HEK293 (cell line): ENCODE results near the gene NECAB2.
A peak's percentile ranks its signal among the peaks of the same experiment; 100 is the strongest.

Experiments used
- CTCF ChIA-PET: fragments of 350-600 bp; formaldehyde crosslinking; extraction: SDS; loops from one replicate; lab custom pipeline; 2021; ENCODE audit warnings: antibody characterized with exemption; lab: Yijun Ruan, JAX
- POLR2A ChIA-PET: fragments of 300-600 bp; formaldehyde crosslinking; extraction: SDS; loops from one replicate; lab custom pipeline; 2020; ENCODE audit warnings: antibody characterized with exemption, inconsistent platforms; lab: Yijun Ruan, JAX
- H3K27ac ChIP-seq: fragments of 200-500 bp; sonication (Bioruptor generic); 2 replicates; pipeline ENCODE4 v1.5.1; 2014; ENCODE audit warnings: low read depth, low read length, control low read depth, inconsistent platforms; ENCODE audit errors: extremely low read depth
- H3K36me3 ChIP-seq, 2 experiments: fragments of 200-500 bp in 1 of 2; sonication (Bioruptor generic) in 1 of 2; 1 replicate in 1 of 2; 2 replicates in 1 of 2; pipeline ENCODE4 v1.5.1; 2014 to 2017; ENCODE audit warnings: inconsistent platforms in 2 of 2, low read length in 2 of 2; ENCODE audit not compliant: control insufficient read depth in 2 of 2, insufficient read depth in 1 of 2
- H3K4me1 ChIP-seq: fragments of 200-500 bp; sonication (Bioruptor generic); 2 replicates; pipeline ENCODE4 v1.5.1; 2014; ENCODE audit warnings: mild to moderate bottlenecking, low read length, inconsistent platforms; ENCODE audit not compliant: control insufficient read depth, insufficient read depth
- H3K4me3 ChIP-seq: 2 replicates; pipeline ENCODE4 v1.5.1; 2011; ENCODE audit warnings: low read depth, mild to moderate bottlenecking, control low read depth, low read length, moderate library complexity
- H3K9me3 ChIP-seq: fragments of 200-500 bp; sonication (Bioruptor generic); 2 replicates; pipeline ENCODE4 v1.5.1; 2014; ENCODE audit warnings: low read depth, low read length, inconsistent platforms; ENCODE audit not compliant: control insufficient read depth, insufficient read depth
- AEBP2 ChIP-seq: fragments of 450-650 bp; formaldehyde crosslinking; IDR thresholded peaks from 2 replicates; pipeline ENCODE4 v1.5.1; 2016; ENCODE audit warnings: missing biosample characterization, missing genetic modification characterization, borderline replicate concordance
- ELK4 ChIP-seq: IDR thresholded peaks from 2 replicates; pipeline ENCODE4 v1.6.1; 2011; ENCODE audit warnings: mild to moderate bottlenecking, low read depth, low read length, borderline replicate concordance
- HIC1 ChIP-seq: fragments of 450-650 bp; formaldehyde crosslinking; IDR thresholded peaks from 2 replicates; pipeline ENCODE4 v1.5.1; 2016; ENCODE audit warnings: missing biosample characterization, missing genetic modification characterization
- HOXD13 ChIP-seq: sonication (generic); formaldehyde crosslinking; IDR thresholded peaks from 2 replicates; pipeline ENCODE4 v1.8.0; 2022; ENCODE audit warnings: missing genetic modification reagents, borderline replicate concordance
- IKZF3 ChIP-seq: fragments of 450-650 bp; IDR thresholded peaks from 2 replicates; pipeline ENCODE4 v1.5.0; 2018; ENCODE audit warnings: missing biosample characterization, mild to moderate bottlenecking, missing genetic modification characterization, moderate library complexity
- PRDM4 ChIP-seq: fragments of 450-650 bp; formaldehyde crosslinking; IDR thresholded peaks from 2 replicates; pipeline ENCODE4 v1.5.1; 2017; ENCODE audit warnings: missing biosample characterization, missing genetic modification characterization
- SETDB1 ChIP-seq: IDR thresholded peaks from one replicate; pipeline ENCODE4 v1.6.1; 2017; ENCODE audit warnings: mild to moderate bottlenecking, low read length, moderate library complexity, mixed read lengths; ENCODE audit not compliant: insufficient read length
- SP7 ChIP-seq: fragments of 450-650 bp; formaldehyde crosslinking; IDR thresholded peaks from 2 replicates; pipeline ENCODE4 v1.5.1; 2016; ENCODE audit warnings: missing biosample characterization, missing genetic modification characterization
- YY1 ChIP-seq: fragments of 450-650 bp; formaldehyde crosslinking; IDR thresholded peaks from 2 replicates; pipeline ENCODE4 v1.5.1; 2018; ENCODE audit warnings: missing biosample characterization, missing genetic modification characterization
- ZBTB21 ChIP-seq: fragments of 450-650 bp; formaldehyde crosslinking; IDR thresholded peaks from 2 replicates; pipeline ENCODE4 v1.5.1; 2017; ENCODE audit warnings: missing biosample characterization, missing genetic modification characterization
- ZBTB48 ChIP-seq: fragments of 450-650 bp; formaldehyde crosslinking; IDR thresholded peaks from 2 replicates; pipeline ENCODE4 v1.5.1; 2016; ENCODE audit warnings: missing biosample characterization, missing genetic modification characterization
- ZFP37 ChIP-seq: fragments of 450-650 bp; formaldehyde crosslinking; IDR thresholded peaks from 2 replicates; pipeline ENCODE4 v1.5.1; 2016; ENCODE audit warnings: missing biosample characterization, missing genetic modification characterization
- ZFP41 ChIP-seq: fragments of 450-650 bp; formaldehyde crosslinking; IDR thresholded peaks from 2 replicates; pipeline ENCODE4 v1.5.1; 2016; ENCODE audit warnings: missing biosample characterization, missing genetic modification characterization, borderline replicate concordance
- ZFP69B ChIP-seq: fragments of 450-650 bp; formaldehyde crosslinking; IDR thresholded peaks from 2 replicates; pipeline ENCODE4 v1.5.1; 2016; ENCODE audit warnings: missing biosample characterization, missing genetic modification characterization
- ZNF112 ChIP-seq: fragments of 450-650 bp; formaldehyde crosslinking; IDR thresholded peaks from 2 replicates; pipeline ENCODE4 v1.5.0; 2017; ENCODE audit warnings: missing biosample characterization, missing genetic modification characterization
- ZNF146 ChIP-seq: fragments of 450-650 bp; formaldehyde crosslinking; IDR thresholded peaks from 2 replicates; pipeline ENCODE4 v1.5.1; 2016; ENCODE audit warnings: missing biosample characterization, missing genetic modification characterization
- ZNF23 ChIP-seq: fragments of 450-650 bp; formaldehyde crosslinking; IDR thresholded peaks from 2 replicates; pipeline ENCODE4 v1.5.1; 2016; ENCODE audit warnings: missing biosample characterization, missing genetic modification characterization, borderline replicate concordance
- ZNF24 ChIP-seq: fragments of 450-650 bp; formaldehyde crosslinking; IDR thresholded peaks from 2 replicates; pipeline ENCODE4 v1.5.1; 2016; ENCODE audit warnings: missing biosample characterization, missing genetic modification characterization
- ZNF341 ChIP-seq: fragments of 450-650 bp; formaldehyde crosslinking; IDR thresholded peaks from 2 replicates; pipeline ENCODE4; 2016; ENCODE audit warnings: low read depth, missing biosample characterization, missing genetic modification characterization
- ZNF354C ChIP-seq: fragments of 450-650 bp; formaldehyde crosslinking; IDR thresholded peaks from 2 replicates; pipeline ENCODE4 v1.5.1; 2016; ENCODE audit warnings: missing biosample characterization, missing genetic modification characterization, low read depth, borderline replicate concordance
- ZNF366 ChIP-seq: fragments of 450-650 bp; formaldehyde crosslinking; conservative IDR thresholded peaks from 2 replicates; pipeline ENCODE4 v1.5.1; 2016; ENCODE audit warnings: missing biosample characterization, missing genetic modification characterization
- ZNF624 ChIP-seq: fragments of 450-650 bp; formaldehyde crosslinking; IDR thresholded peaks from 2 replicates; pipeline ENCODE4 v1.5.1; 2017; ENCODE audit warnings: missing biosample characterization, missing genetic modification characterization
- ZNF645 ChIP-seq: fragments of 450-650 bp; formaldehyde crosslinking; IDR thresholded peaks from 2 replicates; pipeline ENCODE4; 2016; ENCODE audit warnings: missing biosample characterization, missing genetic modification characterization
- ZNF707 ChIP-seq: fragments of 450-650 bp; formaldehyde crosslinking; IDR thresholded peaks from 2 replicates; pipeline ENCODE4 v1.5.1; 2016; ENCODE audit warnings: missing biosample characterization, missing genetic modification characterization
- ZSCAN16 ChIP-seq: fragments of 450-650 bp; formaldehyde crosslinking; IDR thresholded peaks from 2 replicates; pipeline ENCODE4 v1.5.1; 2016; ENCODE audit warnings: missing biosample characterization, missing genetic modification characterization

Gene NECAB2

GRCh38 chr16:84018710-84019109 lies 50.7 kb downstream of the NECAB2 start (continued):
- TF ChIP-seq ZNF645 (no peak), ZNF624 (tag by site-specific recombination) (no peak), ZBTB48 (tag by site-specific recombination) (no peak)

DNA sequence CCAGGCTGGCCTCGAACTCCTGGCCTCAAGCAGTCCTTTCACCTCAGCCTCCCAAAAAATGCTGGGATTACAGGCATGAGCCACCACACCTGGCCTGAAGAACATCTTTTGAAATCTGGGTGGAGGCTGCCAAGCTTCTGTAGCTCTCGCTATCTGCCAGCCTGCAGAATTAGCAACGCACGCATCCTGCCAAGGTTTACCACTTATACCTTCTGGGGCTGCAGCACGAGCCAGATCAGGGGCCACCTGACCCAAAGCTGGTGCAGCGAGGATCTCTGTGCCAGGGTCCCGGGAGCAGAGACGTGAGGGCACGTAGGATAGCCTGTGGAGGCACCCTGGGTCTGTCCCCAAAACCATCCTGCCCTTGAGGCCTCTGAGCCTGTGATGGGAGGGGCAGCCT lies 52.3 kb downstream of the NECAB2 start:
- TF ChIP-seq ZNF146 (tag by site-specific recombination): no peak
- no peak for TF ChIP-seq YY1 (tag by site-specific recombination)
- TF ChIP-seq ZFP41 (tag by site-specific recombination): no peak
- TF ChIP-seq ZFP69B (tag by site-specific recombination): no peak
- no peak for TF ChIP-seq ZNF24 (tag by site-specific recombination)
- TF ChIP-seq SETDB1: no peak
- no peak for TF ChIP-seq ELK4
- no peak for TF ChIP-seq ZNF366 (tag by site-specific recombination)
- TF ChIP-seq ZNF341 (tag by site-specific recombination): no peak
- TF ChIP-seq SP7: no peak
- no peak for TF ChIP-seq ZSCAN16 (tag by site-specific recombination)
- no peak for TF ChIP-seq ZNF354C
- no peak for TF ChIP-seq AEBP2
- TF ChIP-seq IKZF3 (tag by site-specific recombination): no peak
- no peak for TF ChIP-seq ZBTB21 (tag by site-specific recombination)
- TF ChIP-seq HOXD13 (CRISPR knock-in tag): no peak
- TF ChIP-seq ZFP37 (tag by site-specific recombination): no peak
- no peak for TF ChIP-seq ZNF23 (tag by site-specific recombination)
- H3K4me1 ChIP-seq: no peaks in the 10 kb centered on the region
- ChIA-PET POLR2A (no interaction called here), CTCF (no interaction called here)
- no peak overlapping the region for H3K27ac ChIP-seq
- H3K4me3 ChIP-seq: no peak overlapping the region
- H3K36me3 ChIP-seq: no peaks in the 10 kb centered on the region
- H3K9me3 ChIP-seq: no peaks in the 10 kb centered on the region

GRCh38 chr16:84021488-84021887 lies 53.4 kb downstream of the NECAB2 start:
- no peaks in the 10 kb centered on the region for H3K36me3 ChIP-seq
- no peaks in the 10 kb centered on the region for H3K9me3 ChIP-seq
- no peak for TF ChIP-seq PRDM4 (tag by site-specific recombination)
- TF ChIP-seq HIC1: no peak
- TF ChIP-seq SP7: no peak
- peak; percentile 42 for TF ChIP-seq SETDB1
- peak; percentile 94 for TF ChIP-seq ZNF707 (tag by site-specific recombination)
- no peak for TF ChIP-seq ZNF112 (tag by site-specific recombination)
- no peak for TF ChIP-seq YY1 (tag by site-specific recombination)
- no peak overlapping the region for H3K27ac ChIP-seq
- ChIA-PET POLR2A (no interaction called here), CTCF (interaction anchor here (0.6 kb wide), 1 partner anchor 11 kb away, joined by 3 read pairs; no protein-coding TSS in a partner anchor)
- H3K4me3 ChIP-seq: no peak overlapping the region
- no peaks in the 10 kb centered on the region for H3K4me1 ChIP-seq
